ENCODE measurements around the gene RGMA. TPM values are rescaled to one million over a fixed set of nuclear protein-coding genes. Genes with fewer than 3 reads are reported as not detected.

Gene RGMA
- polyA plus RNA-seq, 1 donor from 2014 or later = 9.5 TPM

GRCh38 chr15:93029836-93030429, 59.1 kb downstream of the RGMA start:
- Histone ChIP-seq H3K9ac (ENCODE audit: low read length) (no peak overlapping the region), H3K27ac (ENCODE audit: low read length) (no peak overlapping the region), H3K4me3 (ENCODE audit: low read length) (no peak overlapping the region), H3K4me2 (ENCODE audit: low read length) (no peak overlapping the region), H3K36me3 (ENCODE audit: insufficient read depth, low read length) (peaks cover 5% of the 10 kb centered on the region), H3F3A (ENCODE audit: insufficient read depth, low read length, poor library complexity, severe bottlenecking) (no peaks in the 10 kb centered on the region), H2AFZ (ENCODE audit: low read depth, low read length) (no peak overlapping the region), H3K79me2 (replicated peaks; ENCODE audit: insufficient read depth, low read length) (no peaks in the 10 kb centered on the region), H4K20me1 (ENCODE audit: insufficient read depth) (no peaks in the 10 kb centered on the region), H3K9me2 (ENCODE audit: insufficient read depth, low read length) (no peaks in the 10 kb centered on the region), H3K27me3 (ENCODE audit: insufficient read depth, low read depth, low read length) (no peaks in the 10 kb centered on the region), H3K9me3 (ENCODE audit: low read length) (no peaks in the 10 kb centered on the region)
- no peak for TF ChIP-seq SMC3 (conservative IDR thresholded peaks at IDR 0.05; ENCODE audit: poor library complexity)
- TF ChIP-seq EZH2 (IDR thresholded peaks at IDR 0.05; ENCODE audit: borderline replicate concordance, insufficient read depth, low read length, poor library complexity, severe bottlenecking) = no peak
- TF ChIP-seq EP300 (conservative IDR thresholded peaks at IDR 0.05; ENCODE audit: poor library complexity, severe bottlenecking) = no peak

- Histone ChIP-seq H3K4me2 (ENCODE audit: low read length) (no peak overlapping the region), H3K27me3 (ENCODE audit: insufficient read depth, low read depth, low read length) (no peaks in the 10 kb centered on the region), H3K4me3 (ENCODE audit: low read length) (no peak overlapping the region), H3K9me2 (ENCODE audit: insufficient read depth, low read length) (no peaks in the 10 kb centered on the region), H4K20me1 (ENCODE audit: insufficient read depth) (no peaks in the 10 kb centered on the region), H3K9ac (ENCODE audit: low read length) (no peak overlapping the region), H2AFZ (ENCODE audit: low read depth, low read length) (no peak overlapping the region), H3K36me3 (ENCODE audit: insufficient read depth, low read length) (peaks cover 5% of the 10 kb centered on the region), H3F3A (ENCODE audit: insufficient read depth, low read length, poor library complexity, severe bottlenecking) (no peaks in the 10 kb centered on the region), H3K9me3 (ENCODE audit: low read length) (no peaks in the 10 kb centered on the region), H3K79me2 (replicated peaks; ENCODE audit: insufficient read depth, low read length) (no peaks in the 10 kb centered on the region), H3K27ac (ENCODE audit: low read length) (no peak overlapping the region)
- TF ChIP-seq SMC3 (conservative IDR thresholded peaks at IDR 0.05; ENCODE audit: poor library complexity) = no peak
- no peak for TF ChIP-seq EZH2 (IDR thresholded peaks at IDR 0.05; ENCODE audit: borderline replicate concordance, insufficient read depth, low read length, poor library complexity, severe bottlenecking)
- TF ChIP-seq EP300 (conservative IDR thresholded peaks at IDR 0.05; ENCODE audit: poor library complexity, severe bottlenecking) = no peak
- no peak for TF ChIP-seq MXI1 (conservative IDR thresholded peaks at IDR 0.05; ENCODE audit: poor library complexity, severe bottlenecking)
- no peak for TF ChIP-seq TAF1 (IDR thresholded peaks at IDR 0.05; ENCODE audit: low read depth)
- TF ChIP-seq RAD21 (conservative IDR thresholded peaks at IDR 0.05) = no peak
- no peak for TF ChIP-seq REST (IDR thresholded peaks at IDR 0.05; ENCODE audit: borderline replicate concordance)
- no peak for TF ChIP-seq CTCF (IDR thresholded peaks at IDR 0.05; ENCODE audit: poor library complexity, severe bottlenecking)
- no peak for TF ChIP-seq POLR2AphosphoS5 (IDR thresholded peaks at IDR 0.05)
Measured at GRCh38 chr15:93029214-93029835, 59.7 kb downstream of the RGMA start.

Data from neural cell (in vitro differentiated cells).